Keratinocyte (primary cell): ENCODE results near the gene HCN4.

Experiments
- CTCF ChIP-seq, 3 experiments: IDR thresholded peaks in 1 of 3; conservative IDR thresholded peaks in 1 of 3; optimal IDR thresholded peaks in 1 of 3; 2 replicates in 2 of 3; 3 replicates in 1 of 3; pipeline versions ENCODE3 to v1.5.1; 2011; ENCODE audit warnings: low read length in 3 of 3, mild to moderate bottlenecking in 3 of 3, moderate library complexity in 2 of 3, control low read depth in 1 of 3, inconsistent platforms in 1 of 3; ENCODE audit not compliant: insufficient read depth in 2 of 3; ENCODE audit errors: extremely low read depth in 1 of 3
- EZH2 ChIP-seq: IDR thresholded peaks from one replicate; pipeline ENCODE4 v1.6.1; 2012; ENCODE audit warnings: inconsistent platforms, mild to moderate bottlenecking, low read length, moderate library complexity

- TF ChIP-seq CTCF (optimal IDR thresholded peaks at IDR 0.05 in 1 of 3, IDR thresholded peaks at IDR 0.05 in 1 of 3, conservative IDR thresholded peaks at IDR 0.05 in 1 of 3; ENCODE audit: extremely low read depth in 1 of 3, insufficient read depth in 2 of 3, low read length in 3 of 3) (no peak), EZH2 (no peak)
Observed at GRCh38 chr15:73367624-73368300, 996 bp downstream of the HCN4 start.
